ENCODE measurements around the gene SCAF8. TPM values are rescaled to one million over a fixed set of nuclear protein-coding genes. Genes with fewer than 3 reads are reported as not detected.
A peak's percentile ranks its signal among the peaks of the same experiment; 100 is the strongest.

Gene SCAF8
- polyA plus RNA-seq, 1 of the 3 experiments (the other 2 are of a cell fraction): 11.0 TPM

DNA sequence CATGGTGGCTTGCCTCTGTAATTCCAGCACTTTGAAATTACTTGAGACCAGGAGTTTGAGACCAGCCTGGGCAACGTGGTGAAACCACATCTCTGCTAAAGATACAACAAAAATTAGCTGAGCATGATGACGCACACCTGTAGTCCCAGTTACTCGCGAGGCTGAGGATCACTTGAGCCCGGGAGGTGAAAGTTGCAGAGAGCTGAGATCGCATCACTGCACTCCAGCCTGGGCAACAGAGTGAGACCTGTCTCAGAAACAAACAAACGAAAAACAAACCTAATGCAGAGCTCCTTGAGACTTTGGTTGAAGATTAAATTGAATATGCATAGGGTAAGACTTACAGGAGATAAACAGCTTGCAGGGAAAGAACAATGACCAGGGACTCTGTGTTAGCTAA, 80.8 kb downstream of the SCAF8 start:
- peaks cover 2% of the 10 kb centered on the region; the same call in 1 of the 2 replicates for H3K9me2 ChIP-seq
- no peak overlapping the region for H3K9ac ChIP-seq
- no peak for DNase-seq
- peaks cover 0 to 2% of the 10 kb centered on the region in 2 experiments; a peak in 1 of 4 replicates for H3K4me1 ChIP-seq (ENCODE audit: control insufficient read depth in 1 of 2, insufficient read depth in 2 of 2, low read depth in 1 of 2, low read length in 1 of 2)
- no peak for TF ChIP-seq CHD2 (IDR thresholded peaks at IDR 0.05; ENCODE audit: low read length, partially characterized antibody)
- TF ChIP-seq GABPA (IDR thresholded peaks at IDR 0.05; ENCODE audit: low read depth): no peak
- no peak overlapping the region for H3K4me2 ChIP-seq
- H2AFZ ChIP-seq (ENCODE audit: low read depth): no peak overlapping the region
- H4K20me1 ChIP-seq (ENCODE audit: insufficient read depth): no peaks in the 10 kb centered on the region
- H3K79me2 ChIP-seq (ENCODE audit: insufficient read depth): peaks cover 48% of the 10 kb centered on the region
- no peaks in the 10 kb centered on the region; the same call in 1 of the 2 replicates for H3K9me3 ChIP-seq
- 97% methylated on average over 7 of the region's 7 CpGs for WGBS (ENCODE audit: low lambda C conversion rate)
- no peak overlapping the region for H3K4me3 ChIP-seq (ENCODE audit: low read depth in 2 of 2, low read length in 1 of 2)
- no peaks in the 10 kb centered on the region for H3K27me3 ChIP-seq (ENCODE audit: insufficient read depth)
- H3F3A ChIP-seq (replicated peaks; ENCODE audit: insufficient read depth): no peaks in the 10 kb centered on the region
- ChIA-PET CTCF (interaction anchor here (0.9 to 2.7 kb wide), 5 partner anchors 8 to 139 kb away, joined by 3 to 10 read pairs (median 6); no protein-coding TSS in a partner anchor), POLR2A (no interaction called here)
- H3K36me3 ChIP-seq (replicated peaks in 1 of 2; ENCODE audit: control insufficient read depth in 1 of 2, insufficient read depth in 2 of 2, low read length in 1 of 2): peaks cover 73 to 81% of the 10 kb centered on the region in 2 experiments
- H3K27ac ChIP-seq (ENCODE audit: low read depth in 2 of 2, low read length in 1 of 2): no peak overlapping the region

DNA sequence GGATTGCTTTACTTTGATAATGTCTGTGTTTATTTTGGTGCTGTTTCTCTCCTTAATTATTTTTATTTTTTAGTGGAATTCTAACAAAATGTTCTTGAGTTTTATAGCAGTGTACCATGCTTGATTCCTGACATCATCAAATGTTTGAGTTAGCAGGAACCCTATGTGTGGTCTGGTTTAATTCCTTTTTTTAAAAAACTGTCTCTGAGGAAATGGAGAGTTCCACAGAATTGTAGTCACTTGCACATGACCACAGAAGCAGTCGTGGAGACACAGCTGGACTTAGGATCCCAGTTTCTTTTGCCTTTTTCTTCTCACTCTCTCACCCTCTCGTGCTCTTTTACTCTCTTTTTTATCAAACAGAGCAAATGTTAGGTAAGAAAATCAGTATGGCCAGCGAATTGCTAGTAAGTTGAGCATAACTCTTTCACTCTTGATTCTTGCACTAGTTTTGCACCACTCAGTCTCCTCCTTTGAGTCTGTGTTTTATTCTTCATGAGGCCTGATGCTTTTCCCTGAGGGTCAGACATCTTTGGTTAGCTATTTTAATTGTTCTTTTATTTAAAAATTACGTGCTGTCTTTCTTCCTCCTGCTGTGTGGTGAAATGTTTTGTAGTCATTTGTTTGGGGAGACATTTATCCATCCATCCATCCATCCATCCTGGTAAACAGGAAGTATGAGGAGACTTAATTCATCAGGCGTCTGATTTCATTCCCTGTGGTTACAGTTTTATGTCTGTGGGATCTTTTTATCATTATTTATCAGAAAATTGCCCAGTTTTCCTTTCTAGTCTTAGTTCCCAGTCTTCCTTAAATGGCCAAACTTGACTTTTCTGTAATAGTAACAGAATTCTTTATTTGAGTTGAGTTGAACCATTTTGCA, 83.0 kb downstream of the SCAF8 start:
- TF ChIP-seq RCOR1 (IDR thresholded peaks at IDR 0.05; ENCODE audit: low read length) (no peak), EP300 (IDR thresholded peaks at IDR 0.05; ENCODE audit: borderline replicate concordance in 1 of 2, low read depth in 1 of 2, low read length in 1 of 2) (no peak), GABPA (IDR thresholded peaks at IDR 0.05; ENCODE audit: low read depth) (no peak), FOXJ3 (CRISPR knock-in tag; IDR thresholded peaks at IDR 0.05) (no peak), GATA2 (CRISPR knock-in tag; IDR thresholded peaks at IDR 0.05) (no peak), RAD21 (IDR thresholded peaks at IDR 0.05; ENCODE audit: low read length) (no peak)
- TF ChIP-seq, protein P1, sequence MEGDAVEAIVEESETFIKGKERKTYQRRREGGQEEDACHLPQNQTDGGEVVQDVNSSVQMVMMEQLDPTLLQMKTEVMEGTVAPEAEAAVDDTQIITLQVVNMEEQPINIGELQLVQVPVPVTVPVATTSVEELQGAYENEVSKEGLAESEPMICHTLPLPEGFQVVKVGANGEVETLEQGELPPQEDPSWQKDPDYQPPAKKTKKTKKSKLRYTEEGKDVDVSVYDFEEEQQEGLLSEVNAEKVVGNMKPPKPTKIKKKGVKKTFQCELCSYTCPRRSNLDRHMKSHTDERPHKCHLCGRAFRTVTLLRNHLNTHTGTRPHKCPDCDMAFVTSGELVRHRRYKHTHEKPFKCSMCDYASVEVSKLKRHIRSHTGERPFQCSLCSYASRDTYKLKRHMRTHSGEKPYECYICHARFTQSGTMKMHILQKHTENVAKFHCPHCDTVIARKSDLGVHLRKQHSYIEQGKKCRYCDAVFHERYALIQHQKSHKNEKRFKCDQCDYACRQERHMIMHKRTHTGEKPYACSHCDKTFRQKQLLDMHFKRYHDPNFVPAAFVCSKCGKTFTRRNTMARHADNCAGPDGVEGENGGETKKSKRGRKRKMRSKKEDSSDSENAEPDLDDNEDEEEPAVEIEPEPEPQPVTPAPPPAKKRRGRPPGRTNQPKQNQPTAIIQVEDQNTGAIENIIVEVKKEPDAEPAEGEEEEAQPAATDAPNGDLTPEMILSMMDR (IDR thresholded peaks at IDR 0.05): no peak
- TF ChIP-seq, protein P2, sequence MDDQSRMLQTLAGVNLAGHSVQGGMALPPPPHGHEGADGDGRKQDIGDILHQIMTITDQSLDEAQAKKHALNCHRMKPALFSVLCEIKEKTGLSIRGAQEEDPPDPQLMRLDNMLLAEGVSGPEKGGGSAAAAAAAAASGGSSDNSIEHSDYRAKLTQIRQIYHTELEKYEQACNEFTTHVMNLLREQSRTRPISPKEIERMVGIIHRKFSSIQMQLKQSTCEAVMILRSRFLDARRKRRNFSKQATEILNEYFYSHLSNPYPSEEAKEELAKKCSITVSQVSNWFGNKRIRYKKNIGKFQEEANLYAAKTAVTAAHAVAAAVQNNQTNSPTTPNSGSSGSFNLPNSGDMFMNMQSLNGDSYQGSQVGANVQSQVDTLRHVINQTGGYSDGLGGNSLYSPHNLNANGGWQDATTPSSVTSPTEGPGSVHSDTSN (IDR thresholded peaks at IDR 0.05): no peak
- POLR2A ChIA-PET: no interaction called here

More for the DNA sequence above, 83.0 kb downstream of the SCAF8 start:
- Histone ChIP-seq H3K36me3 (replicated peaks in 1 of 2; ENCODE audit: control insufficient read depth in 1 of 2, insufficient read depth in 2 of 2, low read length in 1 of 2) (peaks cover 72 to 83% of the 10 kb centered on the region in 2 experiments), H3K79me2 (ENCODE audit: insufficient read depth) (peaks cover 59% of the 10 kb centered on the region), H3F3A (replicated peaks; ENCODE audit: insufficient read depth) (no peaks in the 10 kb centered on the region), H4K20me1 (ENCODE audit: insufficient read depth) (no peaks in the 10 kb centered on the region), H3K4me1 (ENCODE audit: control insufficient read depth in 1 of 2, insufficient read depth in 2 of 2, low read depth in 1 of 2, low read length in 1 of 2) (peaks cover 0 to 2% of the 10 kb centered on the region in 2 experiments; a peak in 1 of 4 replicates), H3K4me3 (ENCODE audit: low read depth in 2 of 2, low read length in 1 of 2) (no peak overlapping the region), H3K9ac (no peak overlapping the region), H3K27ac (ENCODE audit: low read depth in 2 of 2, low read length in 1 of 2) (peak overlapping the region; percentile 40 to 54), H3K27me3 (ENCODE audit: insufficient read depth) (no peaks in the 10 kb centered on the region), H3K9me2 (peaks cover 2% of the 10 kb centered on the region; the same call in 1 of the 2 replicates), H2AFZ (ENCODE audit: low read depth) (no peak overlapping the region), H3K4me2 (no peak overlapping the region), H3K9me3 (no peaks in the 10 kb centered on the region; the same call in 1 of the 2 replicates)
- no peak for DNase-seq
- CTCF ChIA-PET: interaction anchor here (0.6 to 1.9 kb wide), 3 partner anchors 10 to 140 kb away, joined by 3 to 10 read pairs (median 3); no protein-coding TSS in a partner anchor
- 85% methylated on average over 5 of the region's 5 CpGs for WGBS (ENCODE audit: low lambda C conversion rate)

Data from SK-N-SH (cell line).